Fibroblast of skin of right biceps (primary cell): ENCODE data around the gene RPS6KA2.
A peak's percentile ranks its signal among the peaks of the same experiment; 100 is the strongest.

ENCODE experiments used
- DNase-seq: peaks from one replicate; pipeline ENCODE4 v3.0.0-alpha.2; 2013

The RPS6KA2 gene

GRCh38 chr6:166495487-166496314, 131.3 kb downstream of the RPS6KA2 start:
- no peak for DNase-seq

- DNase-seq = no peak
Observed at GRCh38 chr6:166494757-166495486, 132.1 kb downstream of the RPS6KA2 start.

GRCh38 chr6:166494101-166494441, 133.0 kb downstream of the RPS6KA2 start:
- DNase-seq = no peak

GRCh38 chr6:166493427-166494100, 133.5 kb downstream of the RPS6KA2 start:
- DNase-seq = no peak

- no peak for DNase-seq
Observed at GRCh38 chr6:166492092-166492741, 134.8 kb downstream of the RPS6KA2 start.

GRCh38 chr6:166490671-166491500, 136.2 kb downstream of the RPS6KA2 start:
- peak; percentile 40 for DNase-seq

- no peak for DNase-seq
Observed at GRCh38 chr6:166489301-166490155, 137.5 kb downstream of the RPS6KA2 start.

GRCh38 chr6:166488701-166489100, 138.3 kb downstream of the RPS6KA2 start:
- no peak for DNase-seq

- peak; percentile 67 for DNase-seq
Observed at GRCh38 chr6:166488076-166488685, 138.9 kb downstream of the RPS6KA2 start.

DNA sequence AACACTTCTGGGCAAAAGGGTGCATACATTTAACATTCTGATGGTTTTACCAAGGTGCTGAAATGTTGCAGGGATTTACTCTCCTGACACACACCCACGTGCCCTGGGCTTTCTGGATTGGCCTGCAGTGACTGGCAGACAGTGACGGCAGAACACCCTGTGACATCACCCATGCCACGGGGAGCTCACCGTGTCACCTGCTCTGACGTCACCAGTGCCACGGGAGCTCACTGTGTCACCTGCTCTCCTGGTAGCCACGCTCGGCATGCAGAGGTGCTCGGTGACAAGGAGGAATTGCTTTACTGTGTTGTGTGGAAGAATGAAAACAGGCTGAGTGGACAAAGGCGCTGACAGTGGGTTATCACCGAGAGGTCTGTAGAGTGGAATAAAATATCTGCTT, 139.9 kb downstream of the RPS6KA2 start:
- DNase-seq = no peak

DNA sequence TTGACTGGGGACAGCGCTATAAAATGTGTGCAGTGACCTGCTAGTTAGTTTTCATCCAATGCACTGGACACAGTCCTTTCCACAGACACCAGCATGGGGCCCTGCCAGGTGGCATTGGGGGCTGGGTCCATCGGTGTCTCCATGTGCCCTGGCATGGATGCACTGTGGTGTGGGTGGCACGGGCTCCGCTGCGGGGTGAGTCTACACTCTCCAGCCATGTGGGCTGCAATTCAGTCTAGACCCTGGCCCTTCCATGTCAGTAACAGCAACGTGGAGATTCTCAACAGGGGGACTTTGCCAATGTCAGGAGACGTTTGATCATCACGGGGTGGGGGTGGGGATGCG, 140.5 kb downstream of the RPS6KA2 start:
- DNase-seq = no peak

- DNase-seq = no peak
Observed at GRCh38 chr6:166485651-166486535, 141.2 kb downstream of the RPS6KA2 start.

GRCh38 chr6:166484863-166485262, 142.2 kb downstream of the RPS6KA2 start:
- no peak for DNase-seq

GRCh38 chr6:166483573-166484250, 143.3 kb downstream of the RPS6KA2 start:
- DNase-seq = no peak

DNA sequence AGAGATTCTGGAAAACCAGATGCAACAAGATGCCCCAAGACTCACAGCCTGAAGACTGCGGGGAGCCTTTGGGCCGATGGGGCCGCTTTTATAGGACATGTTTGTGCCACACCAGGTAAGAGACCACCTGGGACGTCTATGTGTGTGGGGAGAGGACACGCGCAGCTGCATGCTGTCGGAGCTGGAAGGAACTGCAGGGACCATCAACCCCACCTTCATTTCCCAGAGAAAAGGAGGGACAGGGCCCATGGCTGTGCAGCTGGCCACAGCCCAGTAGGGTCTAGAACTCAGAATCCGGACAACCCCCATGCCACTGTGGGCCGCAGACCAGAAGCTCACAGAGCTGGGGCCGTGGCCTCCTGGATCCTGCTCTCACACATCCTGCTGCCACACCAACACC, 144.0 kb downstream of the RPS6KA2 start:
- no peak for DNase-seq

DNA sequence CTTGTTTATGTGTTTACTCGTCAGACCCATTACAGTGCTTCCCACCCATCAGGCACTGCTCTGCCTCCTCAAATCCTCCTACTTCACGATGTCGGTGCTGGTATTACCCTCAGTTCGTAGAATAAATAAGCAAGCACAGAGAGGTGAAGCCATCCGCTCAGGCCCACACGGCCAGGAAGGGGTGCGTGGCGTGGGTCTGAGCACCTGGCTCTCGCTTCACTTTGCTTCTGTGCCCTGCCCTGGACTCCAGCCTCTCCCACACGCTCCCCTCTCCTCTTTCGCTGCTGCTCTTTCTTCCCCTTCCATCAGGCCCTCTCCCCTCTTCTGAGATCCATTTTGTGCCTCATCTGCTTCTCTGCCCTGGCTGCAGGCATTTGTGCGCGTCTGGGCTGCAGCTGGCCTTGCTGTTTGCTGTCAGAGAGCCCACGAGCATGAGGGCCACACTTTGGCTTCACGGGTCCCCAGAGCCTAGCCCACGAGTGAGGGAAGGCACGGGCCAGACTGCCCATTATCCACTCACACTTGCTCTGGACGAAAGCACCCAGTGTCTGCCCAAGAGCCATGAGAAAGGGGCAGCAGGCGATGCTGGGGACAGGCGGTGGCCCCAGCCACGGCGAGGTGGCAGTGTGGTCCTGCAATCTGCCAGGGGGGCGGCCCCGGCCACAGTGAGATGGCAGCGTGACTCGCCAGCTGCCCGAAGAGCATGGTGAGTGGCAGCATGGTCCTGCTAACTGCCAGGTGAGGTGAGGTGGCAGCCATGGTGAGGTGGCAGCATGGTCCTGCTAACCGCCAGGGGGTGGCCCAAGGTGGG, 148.1 kb downstream of the RPS6KA2 start:
- no peak for DNase-seq

DNA sequence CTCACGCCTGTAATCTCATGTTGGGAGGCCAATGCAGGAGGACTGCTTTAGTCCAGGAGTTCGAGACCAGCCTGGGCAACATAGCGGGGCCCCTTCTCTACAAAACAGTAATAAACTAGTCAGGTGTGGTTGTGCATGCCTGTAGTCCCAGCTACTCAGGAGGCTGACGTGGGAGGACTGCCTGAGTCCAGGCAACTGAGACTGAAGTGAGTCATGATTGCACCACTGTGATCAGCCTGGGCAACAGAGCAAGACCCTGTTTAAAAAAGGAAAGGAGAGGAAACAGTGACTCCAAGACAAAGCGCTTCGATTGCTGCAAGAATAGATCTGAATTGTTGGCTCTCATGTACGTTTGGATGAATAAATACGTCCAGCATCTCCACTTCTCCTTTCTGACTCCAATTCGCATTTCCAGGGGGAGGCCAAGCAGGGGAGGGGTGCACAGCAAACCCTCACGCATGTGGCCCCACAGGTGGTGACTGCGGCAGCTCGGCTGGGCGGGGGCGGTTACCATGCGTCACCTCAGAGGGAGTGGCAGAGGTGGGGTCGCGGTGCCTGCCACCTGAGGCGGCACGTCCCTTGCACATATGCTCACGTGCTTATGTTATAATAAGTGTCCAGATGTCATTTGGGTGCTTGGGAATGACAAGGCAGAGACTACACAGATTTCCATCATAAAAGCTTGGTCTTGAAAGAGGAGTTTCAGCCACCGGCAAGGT, 149.2 kb downstream of the RPS6KA2 start:
- no peak for DNase-seq
